ENCODE results near the gene PPP1R14B. TPM values are rescaled to one million over a fixed set of nuclear protein-coding genes. Genes with fewer than 3 reads are reported as not detected.

PPP1R14B gene
- total RNA-seq, 2 donors from 2014 or later = 113 to 234 TPM

DNA sequence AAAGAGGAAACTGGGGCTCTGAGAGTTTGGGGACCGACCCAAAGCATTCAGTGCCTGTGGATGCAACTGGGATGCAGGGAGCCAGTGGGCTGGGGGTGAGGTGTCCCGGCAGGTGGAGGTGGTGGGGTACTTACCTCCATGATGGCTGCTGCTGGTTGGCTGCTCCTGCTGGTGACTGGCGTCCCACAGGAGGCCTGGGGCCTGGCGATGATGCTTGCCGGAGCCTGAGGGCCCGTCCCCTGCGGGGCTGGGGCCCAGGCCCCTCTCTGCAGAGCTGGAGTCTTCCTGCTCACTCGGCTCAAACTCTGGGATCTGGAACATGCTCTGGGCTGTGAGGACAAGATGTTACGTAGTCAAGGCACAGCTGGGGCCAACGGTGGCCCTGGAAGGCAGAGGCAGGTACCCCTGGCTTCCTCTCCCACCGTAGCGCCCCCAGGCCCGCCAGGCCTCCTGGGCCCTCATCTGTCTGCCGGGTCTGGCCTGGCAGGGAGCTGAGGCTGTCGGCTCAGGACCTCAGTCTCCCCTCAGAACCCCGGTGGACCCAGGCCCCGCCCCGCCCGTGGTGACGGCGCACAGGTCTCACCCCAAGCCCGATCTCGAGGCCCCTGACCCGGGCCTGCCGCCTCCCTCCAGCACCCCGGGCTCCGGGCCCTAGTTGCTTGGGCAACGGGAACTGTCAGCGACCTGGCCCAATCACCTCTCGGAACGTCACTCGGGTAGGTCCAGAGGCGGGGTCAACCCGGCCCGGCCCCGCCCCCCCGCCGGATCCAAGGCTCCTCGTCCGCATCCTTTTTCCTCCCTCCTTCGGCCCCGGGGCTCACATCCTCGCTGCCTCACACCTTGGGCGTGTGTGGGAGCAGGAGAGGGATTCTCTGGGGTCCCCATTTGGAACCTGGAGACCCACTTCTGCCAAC, 37.6 kb upstream of the PPP1R14B start, which contains the start of gene BAD:
TSS of gene BAD (minus strand) at position 618 of the 914 bp plus-strand sequence. CDS start at position 321, 297 bp downstream.
- peak within 1 kb of the TSS; percentile 77 for H3K4me3 ChIP-seq
- peak within 1 kb of the TSS; percentile 88 to 94 for H3K9ac ChIP-seq (ENCODE audit: low read depth in 2 of 2, low read length in 2 of 2)
- no peaks in the 10 kb centered on the region for H3K27me3 ChIP-seq
- H3K4me1 ChIP-seq = peaks cover 11% of the 10 kb centered on the region
- intact Hi-C loops (cut with DNase I) = no loop called here
- H3K9me3 ChIP-seq = no peaks in the 10 kb centered on the region
- TF ChIP-seq, protein P1, sequence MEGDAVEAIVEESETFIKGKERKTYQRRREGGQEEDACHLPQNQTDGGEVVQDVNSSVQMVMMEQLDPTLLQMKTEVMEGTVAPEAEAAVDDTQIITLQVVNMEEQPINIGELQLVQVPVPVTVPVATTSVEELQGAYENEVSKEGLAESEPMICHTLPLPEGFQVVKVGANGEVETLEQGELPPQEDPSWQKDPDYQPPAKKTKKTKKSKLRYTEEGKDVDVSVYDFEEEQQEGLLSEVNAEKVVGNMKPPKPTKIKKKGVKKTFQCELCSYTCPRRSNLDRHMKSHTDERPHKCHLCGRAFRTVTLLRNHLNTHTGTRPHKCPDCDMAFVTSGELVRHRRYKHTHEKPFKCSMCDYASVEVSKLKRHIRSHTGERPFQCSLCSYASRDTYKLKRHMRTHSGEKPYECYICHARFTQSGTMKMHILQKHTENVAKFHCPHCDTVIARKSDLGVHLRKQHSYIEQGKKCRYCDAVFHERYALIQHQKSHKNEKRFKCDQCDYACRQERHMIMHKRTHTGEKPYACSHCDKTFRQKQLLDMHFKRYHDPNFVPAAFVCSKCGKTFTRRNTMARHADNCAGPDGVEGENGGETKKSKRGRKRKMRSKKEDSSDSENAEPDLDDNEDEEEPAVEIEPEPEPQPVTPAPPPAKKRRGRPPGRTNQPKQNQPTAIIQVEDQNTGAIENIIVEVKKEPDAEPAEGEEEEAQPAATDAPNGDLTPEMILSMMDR (IDR thresholded peaks at IDR 0.05) = no peak
- peak; percentile 97 for DNase-seq
- H3K27ac ChIP-seq = peak within 1 kb of the TSS; percentile 96
- H3K36me3 ChIP-seq = no peaks in the 10 kb centered on the region

DNA sequence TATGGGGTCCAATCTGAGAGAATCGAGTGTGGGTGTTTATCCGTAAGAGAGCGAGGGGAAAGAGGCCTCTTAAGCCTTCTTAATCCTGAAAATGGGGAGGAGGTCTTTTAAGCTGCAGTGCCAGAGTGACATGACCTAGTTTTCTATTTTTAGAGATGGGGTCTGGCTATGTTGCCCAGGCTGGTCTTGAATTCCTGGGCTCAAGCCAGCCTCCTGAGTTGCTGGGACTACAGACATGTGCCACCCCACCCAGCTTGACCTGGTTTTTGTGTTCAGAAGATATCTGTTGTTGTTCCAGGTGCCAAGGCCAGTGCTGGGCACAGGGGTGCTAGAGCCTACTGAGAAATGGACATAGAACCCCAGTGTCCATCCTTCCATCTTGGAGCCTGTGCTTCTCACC, 36.3 kb upstream of the PPP1R14B start:
- intact Hi-C loops (cut with DNase I) = no loop called here
- no peaks in the 10 kb centered on the region for H3K27me3 ChIP-seq
- no peaks in the 10 kb centered on the region for H3K9me3 ChIP-seq
- TF ChIP-seq, protein P1 (IDR thresholded peaks at IDR 0.05) = no peak
- H3K36me3 ChIP-seq = no peaks in the 10 kb centered on the region
- no peak overlapping the region for H3K4me3 ChIP-seq
- no peak for DNase-seq
- H3K9ac ChIP-seq (ENCODE audit: low read depth in 2 of 2, low read length in 2 of 2) = peak overlapping the region; percentile 17 to 73
- peaks cover 11% of the 10 kb centered on the region for H3K4me1 ChIP-seq
- peak overlapping the region; percentile 17 for H3K27ac ChIP-seq

DNA sequence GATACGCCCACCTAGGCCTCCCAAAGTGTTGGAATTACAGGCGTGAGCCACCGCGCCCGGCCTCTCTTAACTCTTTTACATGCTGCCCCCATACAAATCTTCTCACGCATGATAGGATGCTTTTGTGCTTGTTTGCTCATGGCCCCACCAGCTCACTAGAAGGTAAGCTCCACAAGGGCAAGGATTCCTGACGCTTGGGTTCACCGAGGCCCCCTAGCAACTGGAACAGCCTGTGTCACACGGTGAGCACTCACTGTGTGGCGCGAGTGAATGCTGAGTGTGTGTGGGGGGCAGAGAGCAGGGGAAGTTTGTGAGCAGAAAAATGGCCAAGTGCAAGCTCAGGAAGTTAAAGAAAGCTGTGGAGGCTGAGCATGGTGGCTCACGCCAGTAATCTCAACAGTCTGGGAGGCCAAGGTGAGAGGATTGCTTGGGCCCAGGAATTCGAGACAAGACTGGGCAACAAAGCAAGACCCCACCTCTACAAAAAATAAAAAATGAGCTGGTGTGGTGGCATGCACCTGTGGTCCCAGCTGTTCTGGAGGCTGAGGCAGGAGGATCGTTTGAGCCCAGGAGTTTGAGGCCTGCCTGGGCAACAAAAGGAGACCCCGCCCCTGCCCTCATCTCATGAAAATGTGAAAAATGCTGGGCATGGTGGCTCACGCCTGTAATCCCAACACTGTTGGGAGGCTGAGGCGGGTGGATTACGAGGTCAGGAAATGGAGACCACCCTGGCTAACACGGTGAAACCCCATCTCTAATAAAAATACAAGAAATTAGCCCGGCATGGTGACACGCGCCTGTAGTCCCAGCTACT, 35.4 kb upstream of the PPP1R14B start:
- Histone ChIP-seq H3K36me3 (no peaks in the 10 kb centered on the region), H3K9ac (ENCODE audit: low read depth in 2 of 2, low read length in 2 of 2) (peak overlapping the region in 1 of 2 donors; percentile 26), H3K9me3 (no peaks in the 10 kb centered on the region), H3K4me3 (no peak overlapping the region), H3K27ac (no peak overlapping the region), H3K4me1 (peaks cover 11% of the 10 kb centered on the region), H3K27me3 (no peaks in the 10 kb centered on the region)
- no peak for DNase-seq
- TF ChIP-seq, protein P1 (IDR thresholded peaks at IDR 0.05) = no peak
- intact Hi-C loops (cut with DNase I) = no loop called here

DNA sequence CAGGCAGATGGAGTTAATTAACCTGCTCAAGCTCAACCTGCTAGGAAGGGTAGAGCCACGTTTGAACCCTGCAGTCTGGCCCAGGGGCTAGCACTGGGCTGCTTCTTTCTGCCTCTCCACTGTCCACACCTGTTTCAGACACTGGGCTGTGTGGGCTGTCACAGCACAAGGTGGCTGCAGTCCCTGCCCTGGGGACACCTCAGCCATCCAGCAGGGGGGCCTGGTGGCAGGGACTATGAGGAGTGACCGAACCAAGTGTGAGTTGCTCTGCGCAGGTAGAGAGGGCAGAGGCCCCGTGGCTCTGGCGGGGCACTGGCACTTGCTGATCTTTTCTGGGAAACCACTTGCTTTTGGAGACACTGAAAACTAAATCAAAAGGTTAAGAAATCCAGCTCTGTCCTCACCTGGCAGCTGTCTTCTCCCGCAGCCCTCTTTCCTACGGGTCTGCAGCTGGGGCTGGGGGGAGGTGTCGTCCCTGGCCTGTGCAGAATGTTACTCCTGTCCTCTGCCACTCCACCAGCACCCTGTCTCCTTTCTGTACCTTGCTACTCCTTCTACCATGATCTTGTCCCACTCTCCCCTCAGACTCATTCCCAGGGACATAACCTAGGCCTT, 31.9 kb upstream of the PPP1R14B start:
- intact Hi-C loops (cut with DNase I) = no loop called here
- no peak for DNase-seq
- H3K27ac ChIP-seq = no peak overlapping the region
- H3K36me3 ChIP-seq = no peaks in the 10 kb centered on the region
- TF ChIP-seq, protein P1 (IDR thresholded peaks at IDR 0.05) = no peak
- peaks cover 10% of the 10 kb centered on the region for H3K4me1 ChIP-seq
- H3K27me3 ChIP-seq = no peaks in the 10 kb centered on the region
- no peak overlapping the region for H3K4me3 ChIP-seq
- H3K9ac ChIP-seq (ENCODE audit: low read depth in 2 of 2, low read length in 2 of 2) = no peak overlapping the region
- H3K9me3 ChIP-seq = no peaks in the 10 kb centered on the region
